ENCODE measurements around the gene CYP27C1.

DNA sequence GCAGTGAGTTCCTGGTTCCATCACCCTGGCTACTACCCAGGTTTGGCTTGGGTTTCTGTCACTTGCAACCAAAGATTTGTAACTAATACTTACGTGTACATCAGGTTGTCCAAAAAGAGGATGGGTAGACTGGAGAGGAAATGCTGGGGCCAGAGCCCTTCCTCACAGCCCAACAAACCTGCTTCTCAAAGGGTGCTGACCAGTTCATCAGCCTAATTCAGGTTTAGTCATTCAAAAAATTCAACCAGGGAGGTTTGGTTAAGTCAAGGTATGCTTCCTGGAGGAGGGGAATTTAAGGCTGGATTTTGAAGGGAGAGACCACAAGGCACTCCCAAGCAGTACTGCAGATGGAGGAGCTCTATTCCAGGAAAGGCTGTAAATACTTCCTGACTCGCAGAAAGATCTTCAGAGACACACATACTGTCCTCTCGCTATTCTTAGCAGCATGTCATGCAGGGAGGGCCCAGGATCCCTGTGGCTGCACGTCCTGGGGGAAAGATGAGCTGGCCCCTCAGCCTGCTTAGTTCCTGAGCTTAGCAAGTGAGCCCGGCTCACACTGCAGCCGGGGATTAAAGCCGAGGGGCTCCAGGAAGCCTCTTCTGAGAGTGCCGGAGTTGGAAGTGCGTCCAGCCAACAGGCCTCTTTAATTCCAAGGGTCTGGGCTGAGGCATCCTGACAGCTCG lies 73.1 kb downstream of the CYP27C1 start:
- TF ChIP-seq CTCF (conservative IDR thresholded peaks at IDR 0.05; ENCODE audit: low read length), result no peak
- no peak for TF ChIP-seq EZH2phosphoT487 (IDR thresholded peaks at IDR 0.05; ENCODE audit: borderline replicate concordance)
